Measurements from ENCODE around the gene LCN6.

DNA sequence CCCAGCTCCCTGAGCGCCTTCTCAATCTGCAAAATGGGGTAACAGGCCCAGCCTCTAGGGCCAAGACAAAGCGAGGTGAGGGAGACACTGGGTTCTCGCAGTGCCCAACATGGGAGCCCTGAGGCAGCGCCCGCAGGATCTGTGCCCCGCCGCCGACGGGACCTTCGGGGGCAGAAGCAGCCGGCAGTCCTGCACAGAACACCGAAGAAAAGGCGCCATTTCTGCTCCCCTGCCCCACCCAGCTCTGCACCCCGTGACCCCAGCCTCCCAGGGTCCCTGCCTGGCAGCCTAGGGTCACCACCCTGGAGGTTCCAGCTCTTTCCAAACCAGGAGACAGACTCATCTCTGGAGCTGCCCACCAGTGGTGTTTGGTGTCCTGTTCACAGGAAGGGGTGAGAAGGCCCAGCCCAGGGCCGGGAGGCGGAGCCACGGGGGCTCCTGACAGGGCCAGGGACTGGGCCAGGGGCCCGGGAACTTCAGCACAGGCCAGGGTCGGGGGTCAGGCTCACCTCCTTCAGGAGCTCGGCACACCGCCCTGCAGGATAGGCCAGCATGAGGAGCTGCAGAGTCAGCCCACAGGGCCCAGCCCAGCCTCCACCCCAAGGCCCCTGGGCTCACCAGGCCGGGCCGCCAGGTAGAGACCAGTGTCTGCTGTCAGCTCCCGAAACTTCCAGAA is 6.4 kb upstream of the LCN6 start:
- TF ChIP-seq POLR2A (IDR thresholded peaks at IDR 0.05) = no peak
- TF ChIP-seq CTCF (IDR thresholded peaks at IDR 0.05) = no peak
